ENCODE results near the gene ATP13A3.

ATP13A3 gene

GRCh38 chr3:194469977-194470376 lies 16.8 kb downstream of the ATP13A3 start:
- no peak for ATAC-seq
- TF ChIP-seq GLIS3 (CRISPR knock-in tag; IDR thresholded peaks at IDR 0.05): no peak
- no peak for TF ChIP-seq SNAI2 (CRISPR knock-in tag; IDR thresholded peaks at IDR 0.05)
- no peak for TF ChIP-seq TCF4 (CRISPR knock-in tag; IDR thresholded peaks at IDR 0.05; ENCODE audit: borderline replicate concordance)
- TF ChIP-seq ZNF70 (CRISPR knock-in tag; IDR thresholded peaks at IDR 0.05): no peak
- no peak for TF ChIP-seq CREB5 (CRISPR knock-in tag; IDR thresholded peaks at IDR 0.05; ENCODE audit: low read depth)
- no peak for TF ChIP-seq PPARA (CRISPR knock-in tag; IDR thresholded peaks at IDR 0.05; ENCODE audit: borderline replicate concordance)
- no peak for TF ChIP-seq ISL1 (CRISPR knock-in tag; IDR thresholded peaks at IDR 0.05)
- TF ChIP-seq ARNTL (CRISPR knock-in tag; IDR thresholded peaks at IDR 0.05; ENCODE audit: borderline replicate concordance, low read depth): no peak
- no peak for TF ChIP-seq TOX (CRISPR knock-in tag; IDR thresholded peaks at IDR 0.05; ENCODE audit: borderline replicate concordance)
- no peak for TF ChIP-seq RARB (CRISPR knock-in tag; IDR thresholded peaks at IDR 0.05)
- TF ChIP-seq TSHZ2 (CRISPR knock-in tag; IDR thresholded peaks at IDR 0.05): no peak
- no peak for TF ChIP-seq POU6F1 (CRISPR knock-in tag; IDR thresholded peaks at IDR 0.05; ENCODE audit: borderline replicate concordance, low read depth)
- no peak for TF ChIP-seq ZNF8 (CRISPR knock-in tag; IDR thresholded peaks at IDR 0.05)
- no peak for TF ChIP-seq ZFP30 (CRISPR knock-in tag; IDR thresholded peaks at IDR 0.05)
- TF ChIP-seq OSR1 (CRISPR knock-in tag; IDR thresholded peaks at IDR 0.05): no peak
- no peak for TF ChIP-seq ZC3H10 (CRISPR knock-in tag; IDR thresholded peaks at IDR 0.05)
- TF ChIP-seq BACH2 (CRISPR knock-in tag; IDR thresholded peaks at IDR 0.05; ENCODE audit: borderline replicate concordance): no peak
- no peak for TF ChIP-seq ZFP3 (CRISPR knock-in tag; IDR thresholded peaks at IDR 0.05)
- TF ChIP-seq CSRNP3 (CRISPR knock-in tag; IDR thresholded peaks at IDR 0.05): no peak
- no peak for TF ChIP-seq PATZ1 (CRISPR knock-in tag; IDR thresholded peaks at IDR 0.05; ENCODE audit: borderline replicate concordance)

GRCh38 chr3:194468086-194468485 lies 18.7 kb downstream of the ATP13A3 start:
- peak; percentile 53 for ATAC-seq
- no peak for TF ChIP-seq ZFP30 (CRISPR knock-in tag; IDR thresholded peaks at IDR 0.05)
- TF ChIP-seq ISL1 (CRISPR knock-in tag; IDR thresholded peaks at IDR 0.05): no peak
- no peak for TF ChIP-seq TCF4 (CRISPR knock-in tag; IDR thresholded peaks at IDR 0.05; ENCODE audit: borderline replicate concordance)
- TF ChIP-seq CSDC2 (CRISPR knock-in tag; IDR thresholded peaks at IDR 0.05): no peak
- TF ChIP-seq CREB5 (CRISPR knock-in tag; IDR thresholded peaks at IDR 0.05; ENCODE audit: low read depth): no peak
- no peak for TF ChIP-seq RARB (CRISPR knock-in tag; IDR thresholded peaks at IDR 0.05)
- no peak for TF ChIP-seq OSR1 (CRISPR knock-in tag; IDR thresholded peaks at IDR 0.05)
- no peak for TF ChIP-seq TSHZ2 (CRISPR knock-in tag; IDR thresholded peaks at IDR 0.05)
- TF ChIP-seq TOX (CRISPR knock-in tag; IDR thresholded peaks at IDR 0.05; ENCODE audit: borderline replicate concordance): no peak
- TF ChIP-seq CSRNP3 (CRISPR knock-in tag; IDR thresholded peaks at IDR 0.05): no peak
- TF ChIP-seq ZNF70 (CRISPR knock-in tag; IDR thresholded peaks at IDR 0.05): no peak
- no peak for TF ChIP-seq ZFP3 (CRISPR knock-in tag; IDR thresholded peaks at IDR 0.05)
- TF ChIP-seq POU6F1 (CRISPR knock-in tag; IDR thresholded peaks at IDR 0.05; ENCODE audit: borderline replicate concordance, low read depth): no peak
- no peak for TF ChIP-seq ZNF8 (CRISPR knock-in tag; IDR thresholded peaks at IDR 0.05)
- no peak for TF ChIP-seq ZNF565 (CRISPR knock-in tag; conservative IDR thresholded peaks at IDR 0.05; ENCODE audit: low read depth)
